ENCODE data around the gene RANBP3.

- TF ChIP-seq POLR2A (IDR thresholded peaks at IDR 0.05; ENCODE audit: low read length): no peak
- no peak for TF ChIP-seq GATA1 (IDR thresholded peaks at IDR 0.05; ENCODE audit: low read depth, low read length)
These were observed 70.7 kb downstream of the RANBP3 start for GRCh38 chr19:5907241-5907640.
